OCI-LY3 (cell line): ENCODE data around the gene CAB39.

Source experiments
- EZH2phosphoT487 ChIP-seq: fragments of 200-600 bp; shearing (Covaris generic); IDR thresholded peaks from 2 replicates; pipeline ENCODE4 v1.6.1; 2018; ENCODE audit warnings: antibody characterized with exemption, mixed run types, low read depth
- TF ChIP-seq, protein P1 (sequence below): fragments of 200-600, 300-600 bp; sonication (generic); IDR thresholded peaks from 2 replicates; pipeline ENCODE4 v1.5.1; 2014; ENCODE audit warnings: antibody characterized with exemption, low read length, low read depth

DNA sequence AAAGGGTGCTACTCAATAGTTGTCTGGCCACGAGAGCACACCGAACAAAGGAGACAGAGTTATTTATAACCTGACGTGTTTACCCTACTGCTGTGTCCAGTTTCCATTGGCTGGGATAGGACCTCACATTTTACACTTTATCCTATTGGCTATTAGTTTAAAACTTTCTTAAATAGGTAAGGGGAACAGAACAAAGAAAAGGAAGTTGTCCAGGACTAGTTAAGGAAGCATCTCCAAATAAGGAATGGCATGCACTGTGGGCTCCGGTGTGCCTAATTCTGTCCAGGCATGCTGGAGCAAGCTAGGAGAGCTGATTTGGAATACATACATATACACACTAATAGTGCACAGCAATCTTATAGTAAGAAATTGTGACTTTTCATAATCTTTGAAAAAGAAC is 72.2 kb downstream of the CAB39 start:
- TF ChIP-seq, protein P1, sequence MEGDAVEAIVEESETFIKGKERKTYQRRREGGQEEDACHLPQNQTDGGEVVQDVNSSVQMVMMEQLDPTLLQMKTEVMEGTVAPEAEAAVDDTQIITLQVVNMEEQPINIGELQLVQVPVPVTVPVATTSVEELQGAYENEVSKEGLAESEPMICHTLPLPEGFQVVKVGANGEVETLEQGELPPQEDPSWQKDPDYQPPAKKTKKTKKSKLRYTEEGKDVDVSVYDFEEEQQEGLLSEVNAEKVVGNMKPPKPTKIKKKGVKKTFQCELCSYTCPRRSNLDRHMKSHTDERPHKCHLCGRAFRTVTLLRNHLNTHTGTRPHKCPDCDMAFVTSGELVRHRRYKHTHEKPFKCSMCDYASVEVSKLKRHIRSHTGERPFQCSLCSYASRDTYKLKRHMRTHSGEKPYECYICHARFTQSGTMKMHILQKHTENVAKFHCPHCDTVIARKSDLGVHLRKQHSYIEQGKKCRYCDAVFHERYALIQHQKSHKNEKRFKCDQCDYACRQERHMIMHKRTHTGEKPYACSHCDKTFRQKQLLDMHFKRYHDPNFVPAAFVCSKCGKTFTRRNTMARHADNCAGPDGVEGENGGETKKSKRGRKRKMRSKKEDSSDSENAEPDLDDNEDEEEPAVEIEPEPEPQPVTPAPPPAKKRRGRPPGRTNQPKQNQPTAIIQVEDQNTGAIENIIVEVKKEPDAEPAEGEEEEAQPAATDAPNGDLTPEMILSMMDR, result no peak
- no peak for TF ChIP-seq EZH2phosphoT487
